ENCODE results near the gene SORT1. TPM values are rescaled to one million over a fixed set of nuclear protein-coding genes. Genes with fewer than 3 reads are reported as not detected.

The SORT1 gene
- total and polyA plus RNA-seq, 2 of the 8 experiments (the other 6 are each of a cell fraction or from before 2014, with no cell fraction given): 18.7 to 69.6 TPM

GRCh38 chr1:109388884-109389637, 8.7 kb downstream of the SORT1 start:
- no peak overlapping the region for H4K8ac ChIP-seq (ENCODE audit: extremely low read depth, insufficient read depth, low read length)
- TF ChIP-seq SIN3A (conservative IDR thresholded peaks at IDR 0.05 in 1 of 2, IDR thresholded peaks at IDR 0.05 in 1 of 2; ENCODE audit: low read depth in 1 of 2, low read length in 2 of 2) (no peak), RNF2 (IDR thresholded peaks at IDR 0.05; ENCODE audit: borderline replicate concordance, low read depth, low read length, missing control alignments, poor library complexity, severe bottlenecking) (no peak), SUZ12 (IDR thresholded peaks at IDR 0.05; ENCODE audit: low read length) (no peak), TAF1 (IDR thresholded peaks at IDR 0.05; ENCODE audit: low read depth, low read length) (no peak), ATF2 (IDR thresholded peaks at IDR 0.05; ENCODE audit: low read length) (no peak), GABPA (IDR thresholded peaks at IDR 0.05; ENCODE audit: borderline replicate concordance, insufficient read depth, low read length) (no peak), EP300 (IDR thresholded peaks at IDR 0.05; ENCODE audit: borderline replicate concordance in 1 of 2, low read depth in 2 of 2, low read length in 2 of 2) (no peak), KDM5A (IDR thresholded peaks at IDR 0.05; ENCODE audit: low read length) (no peak), BACH1 (IDR thresholded peaks at IDR 0.05; ENCODE audit: low read length) (no peak)

More at GRCh38 chr1:109388884-109389637, 8.7 kb downstream of the SORT1 start:
- Histone ChIP-seq H3K4me3 (ENCODE audit: extremely low read depth in 1 of 4, insufficient read depth in 2 of 4, low read depth in 3 of 4, low read length in 4 of 4) (no peak overlapping the region), H4K5ac (ENCODE audit: insufficient read length, low read depth, low read length) (no peak overlapping the region), H3K27ac (ENCODE audit: low read depth, low read length) (no peak overlapping the region), H2AFZ (ENCODE audit: low read length) (no peak overlapping the region), H3K9ac (replicated peaks in 1 of 4; ENCODE audit: extremely low read depth in 1 of 4, low read depth in 3 of 4, low read length in 3 of 4) (no peak overlapping the region), H2AK5ac (ENCODE audit: low read depth, low read length) (no peak overlapping the region), H3K9me3 (ENCODE audit: insufficient read depth in 2 of 2, low read depth in 1 of 2, low read length in 1 of 2) (no peaks in the 10 kb centered on the region), H3K14ac (ENCODE audit: insufficient read length) (no peak overlapping the region), H3K4ac (replicated peaks; ENCODE audit: insufficient read length, low read depth, low read length) (no peak overlapping the region), H2BK5ac (ENCODE audit: low read depth, low read length) (no peak overlapping the region), H3K18ac (ENCODE audit: extremely low read depth, low read length) (no peak overlapping the region), H2BK120ac (replicated peaks; ENCODE audit: low read depth, low read length) (no peak overlapping the region), H2BK20ac (ENCODE audit: low read length) (no peak overlapping the region), H4K91ac (replicated peaks; ENCODE audit: insufficient read length, low read length) (no peak overlapping the region), H3K79me2 (ENCODE audit: control insufficient read depth in 1 of 2, insufficient read depth in 2 of 2, low read length in 2 of 2) (peaks cover 3 to 96% of the 10 kb centered on the region in 2 experiments), H2BK12ac (ENCODE audit: low read depth, low read length) (no peak overlapping the region), H3K23me2 (ENCODE audit: low read depth, low read length) (no peaks in the 10 kb centered on the region), H3K23ac (ENCODE audit: insufficient read length) (no peak overlapping the region), H4K20me1 (replicated peaks in 1 of 2; ENCODE audit: control insufficient read depth in 1 of 2, insufficient read depth in 2 of 2, low read length in 2 of 2) (peaks cover 0 to 6% of the 10 kb centered on the region in 2 experiments), H3K56ac (replicated peaks; ENCODE audit: insufficient read length, low read depth, low read length) (no peak overlapping the region), H3K4me2 (ENCODE audit: insufficient read depth in 1 of 2, low read depth in 2 of 2, low read length in 2 of 2) (no peak overlapping the region), H3K4me1 (replicated peaks in 1 of 4; ENCODE audit: control insufficient read depth in 3 of 4, insufficient read depth in 4 of 4, low read length in 3 of 4) (peaks cover 0 to 2% (median 0%) of the 10 kb centered on the region in 4 experiments; a peak in 3 of 7 replicates), H3K27me3 (replicated peaks in 1 of 4; ENCODE audit: control insufficient read depth in 3 of 4, extremely low read depth in 1 of 4, insufficient read depth in 3 of 4, low read length in 3 of 4) (no peaks in the 10 kb centered on the region), H2BK15ac (ENCODE audit: low read length) (no peak overlapping the region), H3K79me1 (ENCODE audit: low read depth, low read length) (peaks cover 5% of the 10 kb centered on the region; the same call in 1 of the 2 replicates), H3K36me3 (ENCODE audit: control insufficient read depth in 2 of 4, insufficient read depth in 4 of 4, low read length in 3 of 4) (no peaks in the 10 kb centered on the region)
- no peak for DNase-seq (ENCODE audit: low read depth in 1 of 2, low spot score in 2 of 2)
- ChIA-PET POLR2A (ENCODE audit: partially characterized antibody) (interaction anchor here (2.0 kb wide), 1 partner anchor 10 kb away, joined by 6 read pairs; no protein-coding TSS in a partner anchor), CTCF (ENCODE audit: partially characterized antibody) (interaction anchor here (1.0 to 2.1 kb wide), 4 partner anchors 9 to 187 kb away, joined by 4 to 7 read pairs (median 4); partner anchors contain the start of gene SORT1)
- no peak for FAIRE-seq
- 77% methylated on average over 7 of the region's 7 CpGs; no CpG with 5 or more reads in 1 of the 2 experiments for WGBS, 2 experiments (ENCODE audit: extremely low coverage in 1 of 2, insufficient coverage in 1 of 2, insufficient read length in 1 of 2, insufficient replicate concordance in 2 of 2, low coverage in 1 of 2, low lambda C conversion rate in 2 of 2, missing lambda C conversion rate in 1 of 2)
